ENCODE data around the gene MYL6. TPM values are rescaled to one million over a fixed set of nuclear protein-coding genes. Genes with fewer than 3 reads are reported as not detected.

Gene MYL6
- total and polyA plus RNA-seq, 10 of the 15 experiments (the other 5 are each of a cell fraction or from before 2014, with no cell fraction given): 1,000 to 4,116 (median 1,828) TPM

DNA sequence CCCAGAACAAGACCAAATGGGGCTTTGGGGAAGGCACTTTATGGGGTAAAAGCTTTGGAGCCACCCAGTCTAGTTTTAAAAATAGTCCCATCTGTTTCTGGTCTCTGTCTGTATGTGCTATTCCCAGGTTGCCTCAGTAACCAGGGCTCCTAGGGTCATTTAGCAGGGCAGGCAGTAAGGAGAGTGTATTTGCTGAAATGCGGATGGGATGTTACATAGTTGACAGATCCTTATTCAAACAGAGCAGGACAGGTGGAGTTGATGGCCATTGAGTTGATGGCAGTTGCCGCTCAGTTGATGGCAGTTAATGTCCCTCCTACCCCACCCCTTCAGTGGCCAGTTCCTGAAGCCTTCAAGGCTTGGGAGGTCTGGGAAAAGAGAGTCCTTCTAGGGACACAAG is 35.5 kb upstream of the MYL6 start:
- FAIRE-seq (no peak), DNase-seq (ENCODE audit: low read depth, low spot score) (no peak), ATAC-seq (no peak)
- WGBS (ENCODE audit: insufficient coverage, insufficient replicate concordance, low lambda C conversion rate, missing lambda C conversion rate): 91% methylated on average over 2 of the region's 2 CpGs
- SMC1A ChIA-PET (ENCODE audit: uncharacterized antibody, unreplicated experiment): interaction anchor here (0.9 kb wide), 2 partner anchors 66 to 127 kb away, joined by 3 read pairs; no protein-coding TSS in a partner anchor
- H3K79me2 ChIP-seq (ENCODE audit: control insufficient read depth, insufficient read depth, low read length): peaks cover 18% of the 10 kb centered on the region
- H3K4me2 ChIP-seq (ENCODE audit: control insufficient read depth, insufficient read depth): no peak overlapping the region
- peaks cover 33% of the 10 kb centered on the region for H3K4me1 ChIP-seq (ENCODE audit: control insufficient read depth, insufficient read depth, low read length)
- POLR2A ChIA-PET: no interaction called here
- H3K9me3 ChIP-seq (replicated peaks; ENCODE audit: control insufficient read depth, insufficient read depth, low read length): no peaks in the 10 kb centered on the region
- CTCF ChIA-PET: interaction anchor here (1.2 to 10.3 kb wide), 2 partner anchors 66 to 99 kb away, joined by 3 to 129 read pairs; partner anchors contain the start of genes RNF41 and SMARCC2
- no TSS peak for BruUV-seq (replicated peaks)
- no peak overlapping the region for H3K9ac ChIP-seq (ENCODE audit: control insufficient read depth, insufficient read depth, low read length)
- no peak overlapping the region for H3K27ac ChIP-seq (ENCODE audit: control insufficient read depth, insufficient read depth)
- RAD21 ChIA-PET (ENCODE audit: unreplicated experiment): interaction anchor here (6.8 kb wide), 1 partner anchor 66 kb away, joined by 98 read pairs; the partner anchor contains the start of gene SMARCC2
- H3K36me3 ChIP-seq (ENCODE audit: control insufficient read depth in 2 of 2, insufficient read depth in 2 of 2, low read length in 1 of 2): no peaks in the 10 kb centered on the region
- TF ChIP-seq POLR2AphosphoS2 (IDR thresholded peaks at IDR 0.05; ENCODE audit: low read depth, low read length) (no peak), CBFB (IDR thresholded peaks at IDR 0.05; ENCODE audit: low read depth) (no peak), GABPA (IDR thresholded peaks at IDR 0.05; ENCODE audit: low read depth) (no peak), SP1 (IDR thresholded peaks at IDR 0.05; ENCODE audit: low read depth, low read length) (no peak), CREM (IDR thresholded peaks at IDR 0.05; ENCODE audit: low read depth) (no peak), ASH2L (IDR thresholded peaks at IDR 0.05; ENCODE audit: borderline replicate concordance, low read depth) (no peak), PAX5 (IDR thresholded peaks at IDR 0.05; ENCODE audit: borderline replicate concordance, low read depth, low read length) (no peak), ZNF622 (IDR thresholded peaks at IDR 0.05) (no peak), WRNIP1 (IDR thresholded peaks at IDR 0.05; ENCODE audit: borderline replicate concordance, low read depth, low read length) (no peak), RAD21 (IDR thresholded peaks at IDR 0.05; ENCODE audit: insufficient read depth, low read depth, low read length) (no peak), BCLAF1 (IDR thresholded peaks at IDR 0.05) (no peak), YBX1 (IDR thresholded peaks at IDR 0.05) (no peak), YY1 (IDR thresholded peaks at IDR 0.05; ENCODE audit: low read depth, low read length) (no peak), PAX8 (IDR thresholded peaks at IDR 0.05) (no peak)
- intact Hi-C loops (cut with micrococcal nuclease; ENCODE audit: unreplicated experiment): loop anchor here (10.0 kb wide), 1 partner anchor 522 kb away; the partner anchor contains the start of gene ATP5F1B
- H3K27me3 ChIP-seq (replicated peaks in 1 of 2; ENCODE audit: control insufficient read depth in 2 of 2, insufficient read depth in 2 of 2, low read length in 1 of 2): no peaks in the 10 kb centered on the region
- no peaks in the 10 kb centered on the region for H4K20me1 ChIP-seq (ENCODE audit: control insufficient read depth, insufficient read depth)
- no peak overlapping the region for H3K4me3 ChIP-seq
- no peak overlapping the region for H2AFZ ChIP-seq (ENCODE audit: control insufficient read depth, low read depth, low read length)
- in situ Hi-C loops (cut with MboI): loop anchor here (5.0 kb wide), 1 partner anchor 340 kb away; no protein-coding TSS in a partner anchor
